Endothelial cell of umbilical vein (primary cell): ENCODE measurements around the gene SCN3B. TPM values are rescaled to one million over a fixed set of nuclear protein-coding genes. Genes with fewer than 3 reads are reported as not detected.

ENCODE experiments used
- BruUV-seq: library from RNA; stranded (reverse); fragments of 400-500 nt; replicated peaks from 2 replicates; lab custom pipeline; 2021; lab: Mats Ljungman, UMichigan
- CTCF ChIA-PET: fragments of 300-600, 350-600 bp; sonication (Branson Sonifier 250); formaldehyde crosslinking; loops from one replicate; lab custom pipeline; 2021; ENCODE audit warnings: antibody characterized with exemption, inconsistent platforms; lab: Charles Lee
- POLR2A ChIA-PET: fragments of 300-600, 350-600 bp; sonication (Branson Sonifier 250); formaldehyde crosslinking; loops from one replicate; lab custom pipeline; 2021; ENCODE audit warnings: antibody characterized with exemption, inconsistent platforms; lab: Charles Lee
- DNase-seq: peaks from one replicate; pipeline ENCODE4 v3.0.0-alpha.2; 2011; ENCODE audit warnings: low read depth, low spot score
- FAIRE-seq: peaks from 2 replicates; lab custom pipeline; 2011; peaks lifted over from hg19 to GRCh38; lab: Jason Lieb, UNC
- H2AFZ ChIP-seq: 2 replicates; pipeline ENCODE4 v1.6.0; 2012; ENCODE audit warnings: low read depth, low read length, control low read depth, inconsistent platforms
- H3K27ac ChIP-seq: 2 replicates; pipeline ENCODE4 v1.5.1; 2011; ENCODE audit warnings: low read depth, mild to moderate bottlenecking, control low read depth, low read length, moderate library complexity; ENCODE audit not compliant: insufficient read depth
- H3K27me3 ChIP-seq, 2 experiments: 2 replicates each; pipeline versions ENCODE4 v1.6.0 to v1.6.1; 2011; ENCODE audit warnings: low read length in 2 of 2, mixed read lengths in 1 of 2; ENCODE audit not compliant: control insufficient read depth in 2 of 2, insufficient read depth in 2 of 2
- H3K36me3 ChIP-seq, 2 experiments: 2 replicates in 1 of 2; 3 replicates in 1 of 2; pipeline ENCODE4 v1.5.1; 2011; ENCODE audit warnings: low read length in 2 of 2, mild to moderate bottlenecking in 1 of 2, moderate library complexity in 1 of 2; ENCODE audit not compliant: control insufficient read depth in 2 of 2, insufficient read depth in 2 of 2; ENCODE audit errors: extremely low read depth in 1 of 2
- H3K4me1 ChIP-seq: 3 replicates; pipeline ENCODE4 v1.5.1; 2011; ENCODE audit warnings: mild to moderate bottlenecking, low read length; ENCODE audit not compliant: control insufficient read depth, insufficient read depth; ENCODE audit errors: extremely low read depth
- H3K4me2 ChIP-seq: 2 replicates; pipeline ENCODE4 v1.6.1; 2011; ENCODE audit warnings: low read length, control low read depth, mixed read lengths; ENCODE audit not compliant: insufficient read depth
- H3K4me3 ChIP-seq, 3 experiments: fragments of 200-600 bp in 1 of 3; sonication (generic), shearing (Covaris generic) in 1 of 3; replicated peaks in 1 of 3; 2 replicates each; pipeline ENCODE4 v1.5.1; 2011 to 2016; ENCODE audit warnings: control low read depth in 3 of 3, low read length in 3 of 3, mild to moderate bottlenecking in 2 of 3, inconsistent platforms in 1 of 3, low read depth in 1 of 3, moderate library complexity in 1 of 3; ENCODE audit not compliant: insufficient read depth in 1 of 3
- H3K79me2 ChIP-seq: 2 replicates; pipeline ENCODE4 v1.6.0; 2012; ENCODE audit warnings: low read length, inconsistent platforms; ENCODE audit not compliant: control insufficient read depth, insufficient read depth
- H3K9ac ChIP-seq: replicated peaks from 2 replicates; pipeline ENCODE3; 2011; ENCODE audit warnings: low read length, control low read depth; ENCODE audit not compliant: insufficient read depth; ENCODE audit errors: extremely low read depth
- H3K9me1 ChIP-seq: replicated peaks from 3 replicates; pipeline ENCODE4 v1.6.0; 2011; ENCODE audit warnings: mild to moderate bottlenecking, low read length; ENCODE audit not compliant: control insufficient read depth, insufficient read depth; ENCODE audit errors: extremely low read depth
- H3K9me3 ChIP-seq: replicated peaks from 2 replicates; pipeline ENCODE4 v1.5.1; 2012; ENCODE audit warnings: low read length, inconsistent platforms; ENCODE audit not compliant: control insufficient read depth, insufficient read depth
- H4K20me1 ChIP-seq: replicated peaks from 2 replicates; pipeline ENCODE3; 2011; ENCODE audit warnings: mild to moderate bottlenecking, low read length; ENCODE audit not compliant: control insufficient read depth, insufficient read depth; ENCODE audit errors: extremely low read depth
- EZH2 ChIP-seq: IDR thresholded peaks from 2 replicates; pipeline ENCODE4 v1.6.1; 2012; ENCODE audit warnings: borderline replicate concordance, low read depth, mild to moderate bottlenecking, moderate library complexity, low read length, inconsistent platforms; ENCODE audit not compliant: severe bottlenecking
- FOS ChIP-seq: IDR thresholded peaks from 2 replicates; pipeline ENCODE4 v1.6.1; 2011; ENCODE audit warnings: mild to moderate bottlenecking, low read length, moderate library complexity, borderline replicate concordance; ENCODE audit not compliant: insufficient read depth
- GATA2 ChIP-seq: IDR thresholded peaks from 2 replicates; pipeline ENCODE4 v1.7.0; 2011; ENCODE audit warnings: low read depth, mild to moderate bottlenecking, moderate library complexity, mixed read lengths, low read length; ENCODE audit not compliant: insufficient read length, insufficient read depth
- JUN ChIP-seq: IDR thresholded peaks from 2 replicates; pipeline ENCODE4 v1.6.1; 2011; ENCODE audit warnings: borderline replicate concordance, low read depth; ENCODE audit not compliant: insufficient read length, insufficient read depth
- MYC ChIP-seq: IDR thresholded peaks from one replicate; pipeline ENCODE4 v1.6.1; 2011; ENCODE audit warnings: mild to moderate bottlenecking, low read depth, low read length
- POLR2A ChIP-seq: IDR thresholded peaks from 2 replicates; pipeline ENCODE4 v1.6.1; 2012; ENCODE audit warnings: low read depth, mild to moderate bottlenecking, control low read depth, low read length
- POLR2AphosphoS5 ChIP-seq: IDR thresholded peaks from 2 replicates; pipeline ENCODE4 v1.6.1; 2012; ENCODE audit warnings: low read depth, mild to moderate bottlenecking, control low read depth, low read length, moderate library complexity; ENCODE audit not compliant: insufficient read depth
- dilution Hi-C: fragments of 300-500 bp; cut with MboI; formaldehyde crosslinking; loops from one replicate; pipeline ENCODE4 v1.15.0; 2019; ENCODE audit warnings: low sequenced_read_pairs; ENCODE audit not compliant: extremely low pct_ligation_motif_present
- intact Hi-C: fragments of 100-400 bp; cut with micrococcal nuclease; formaldehyde crosslinking; loops from one replicate; pipeline ENCODE4 v1.10.0; 2022
- polyA plus RNA-seq, 4 experiments: library from polyadenylated mRNA; depleted of rRNA in 3 of 4; stranded (reverse) in 3 of 4; unstranded in 1 of 4; fragments of >200 nt; gene quantifications; 2 replicates each; pipeline versions ENCODE4 v1.2.1 to v1.2.3, GENCODE V29; 2011 to 2012; ENCODE audit warnings: missing spikeins in 1 of 4
- total RNA-seq: library from RNA; stranded (reverse); gene quantifications from 2 replicates; pipeline ENCODE4 v1.2.3, GENCODE V29; 2021
- TF ChIP-seq, protein P1 (sequence below), 2 donors: IDR thresholded peaks; 1 replicate in 1 of 2; 2 replicates in 1 of 2; pipeline ENCODE4 v1.5.1; 2011; ENCODE audit warnings: low read length in 2 of 2, mild to moderate bottlenecking in 2 of 2, moderate library complexity in 2 of 2, control low read depth in 1 of 2, inconsistent platforms in 1 of 2, low read depth in 1 of 2; ENCODE audit not compliant: insufficient read depth in 1 of 2; ENCODE audit errors: extremely low read depth in 1 of 2
- TF ChIP-seq, protein P2 (sequence below): IDR thresholded peaks from 2 replicates; pipeline ENCODE4 v1.6.1; 2011; ENCODE audit not compliant: insufficient read depth, insufficient read length

SCN3B gene
- total and polyA plus RNA-seq, 2 donors (not counting 3 experiments of a cell fraction or from before 2014, with no cell fraction given) = 0.72 to 1.4 TPM

DNA sequence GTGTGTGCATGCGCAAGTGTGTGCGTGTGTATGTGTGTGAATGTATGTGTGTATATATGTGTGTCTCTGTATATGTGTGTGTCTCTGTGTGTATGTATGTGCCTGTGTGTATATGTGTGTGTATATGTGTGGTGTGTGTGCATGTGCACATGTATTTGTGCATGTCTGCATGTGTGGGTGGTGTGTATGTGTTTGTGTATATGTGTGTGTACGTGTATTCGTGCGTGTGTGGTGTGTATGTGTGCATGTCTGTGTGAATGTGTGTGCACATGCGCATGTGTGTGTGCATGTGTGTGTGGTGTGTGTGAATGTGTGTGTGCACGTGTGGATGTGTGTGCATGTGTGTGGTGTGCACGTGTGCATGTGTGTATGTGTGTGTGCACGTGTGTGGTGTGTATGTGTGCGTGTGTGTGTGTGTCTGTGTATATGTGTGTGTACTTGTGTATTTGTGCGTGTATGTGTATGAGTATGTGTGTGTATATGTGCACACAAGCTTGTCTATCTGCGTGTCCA, 71.4 kb downstream of the SCN3B start:
- CTCF ChIA-PET = interaction anchor here (1.2 to 3.4 kb wide), 2 partner anchors 7 to 124 kb away, joined by 6 to 46 read pairs; no protein-coding TSS in a partner anchor
- FAIRE-seq (no peak), DNase-seq (no peak)
- H3K36me3 ChIP-seq = no peaks in the 10 kb centered on the region
- H3K27me3 ChIP-seq = no peaks in the 10 kb centered on the region
- no peaks in the 10 kb centered on the region for H3K9me1 ChIP-seq
- no peaks in the 10 kb centered on the region for H3K79me2 ChIP-seq
- peaks cover 9% of the 10 kb centered on the region for H3K4me1 ChIP-seq
- no peaks in the 10 kb centered on the region for H4K20me1 ChIP-seq
- BruUV-seq = no TSS peak
- H3K4me3 ChIP-seq = no peak overlapping the region
- no peak overlapping the region for H3K9ac ChIP-seq
- TF ChIP-seq EZH2 (no peak), POLR2AphosphoS5 (no peak), GATA2 (no peak), POLR2A (no peak), JUN (no peak), FOS (no peak), MYC (no peak)
- TF ChIP-seq, protein P1, sequence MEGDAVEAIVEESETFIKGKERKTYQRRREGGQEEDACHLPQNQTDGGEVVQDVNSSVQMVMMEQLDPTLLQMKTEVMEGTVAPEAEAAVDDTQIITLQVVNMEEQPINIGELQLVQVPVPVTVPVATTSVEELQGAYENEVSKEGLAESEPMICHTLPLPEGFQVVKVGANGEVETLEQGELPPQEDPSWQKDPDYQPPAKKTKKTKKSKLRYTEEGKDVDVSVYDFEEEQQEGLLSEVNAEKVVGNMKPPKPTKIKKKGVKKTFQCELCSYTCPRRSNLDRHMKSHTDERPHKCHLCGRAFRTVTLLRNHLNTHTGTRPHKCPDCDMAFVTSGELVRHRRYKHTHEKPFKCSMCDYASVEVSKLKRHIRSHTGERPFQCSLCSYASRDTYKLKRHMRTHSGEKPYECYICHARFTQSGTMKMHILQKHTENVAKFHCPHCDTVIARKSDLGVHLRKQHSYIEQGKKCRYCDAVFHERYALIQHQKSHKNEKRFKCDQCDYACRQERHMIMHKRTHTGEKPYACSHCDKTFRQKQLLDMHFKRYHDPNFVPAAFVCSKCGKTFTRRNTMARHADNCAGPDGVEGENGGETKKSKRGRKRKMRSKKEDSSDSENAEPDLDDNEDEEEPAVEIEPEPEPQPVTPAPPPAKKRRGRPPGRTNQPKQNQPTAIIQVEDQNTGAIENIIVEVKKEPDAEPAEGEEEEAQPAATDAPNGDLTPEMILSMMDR (IDR thresholded peaks at IDR 0.05; ENCODE audit: extremely low read depth in 1 of 2, insufficient read depth in 1 of 2, low read depth in 1 of 2, low read length in 2 of 2) = no peak
- TF ChIP-seq, protein P2, sequence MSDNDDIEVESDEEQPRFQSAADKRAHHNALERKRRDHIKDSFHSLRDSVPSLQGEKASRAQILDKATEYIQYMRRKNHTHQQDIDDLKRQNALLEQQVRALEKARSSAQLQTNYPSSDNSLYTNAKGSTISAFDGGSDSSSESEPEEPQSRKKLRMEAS = no peak
- POLR2A ChIA-PET = no interaction called here
- intact Hi-C loops (no loop called here), dilution Hi-C loops (no loop called here)
- no peak overlapping the region for H3K4me2 ChIP-seq
- no peak overlapping the region for H2AFZ ChIP-seq
- H3K27ac ChIP-seq = no peak overlapping the region
- no peaks in the 10 kb centered on the region for H3K9me3 ChIP-seq
